ENCODE measurements around the gene PKHD1. TPM values are rescaled to one million over a fixed set of nuclear protein-coding genes. Genes with fewer than 3 reads are reported as not detected.
"Not testable (repeated sequence)": the region's sequence is repeated elsewhere in the genome, so short reads cannot be mapped to it uniquely, and the experiment has no call there.

The PKHD1 gene
- total RNA-seq, 2 experiments from 2014 or later = not detected

DNA sequence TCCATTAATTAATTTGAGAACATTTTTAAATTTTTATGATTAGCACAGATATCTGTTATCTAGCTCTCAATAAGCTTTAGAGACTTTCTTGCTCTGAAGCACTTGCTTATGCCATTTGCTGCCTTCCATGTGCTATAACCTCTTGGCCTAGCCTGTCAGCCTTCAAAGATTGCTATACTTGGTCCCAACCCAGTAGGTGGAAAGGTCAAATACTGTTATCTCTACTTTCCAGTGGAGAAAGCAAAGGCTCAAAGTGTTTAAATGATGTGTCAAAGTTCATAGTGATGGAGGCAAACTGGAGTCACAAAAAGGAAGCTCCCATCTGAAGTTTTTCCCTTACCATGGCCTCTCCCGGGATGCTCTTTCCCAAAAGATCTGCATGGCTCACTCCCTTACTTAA, 125.1 kb downstream of the PKHD1 start:
- Mint-ChIP-seq H3K4me3 (no peak overlapping the region), H3K27me3 (peaks cover 4% of the 10 kb centered on the region), H3K4me1 (no peaks in the 10 kb centered on the region), H3K36me3 (no peaks in the 10 kb centered on the region), H3K9me3 (no peaks in the 10 kb centered on the region), H3K27ac (no peak overlapping the region)
- DNase-seq = no peak

DNA sequence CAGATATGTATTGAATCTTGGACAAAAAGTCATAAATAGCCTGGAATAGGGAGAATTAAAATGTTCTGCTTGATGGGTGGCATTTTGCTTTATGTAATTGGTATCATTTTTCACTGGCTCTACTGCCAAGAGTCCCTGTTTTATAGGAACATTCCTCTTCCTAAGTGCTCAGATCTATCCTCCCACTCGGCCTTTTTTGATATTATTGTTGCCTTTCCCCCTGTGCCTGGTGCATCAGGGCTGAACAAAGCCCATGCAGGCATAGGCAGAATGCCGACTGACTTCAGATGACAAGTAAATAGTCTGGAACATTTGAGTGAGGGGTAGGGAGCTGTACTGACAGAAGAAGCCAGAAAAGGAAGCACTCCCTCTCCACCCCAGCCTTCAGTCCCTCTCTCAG, 127.0 kb downstream of the PKHD1 start:
- H3K27ac Mint-ChIP-seq = no peak overlapping the region
- DNase-seq = no peak
- no peaks in the 10 kb centered on the region for H3K4me1 Mint-ChIP-seq
- H3K4me3 Mint-ChIP-seq = no peak overlapping the region
- no peaks in the 10 kb centered on the region for H3K36me3 Mint-ChIP-seq
- peaks cover 4% of the 10 kb centered on the region for H3K27me3 Mint-ChIP-seq
- H3K9me3 Mint-ChIP-seq = no peaks in the 10 kb centered on the region

DNA sequence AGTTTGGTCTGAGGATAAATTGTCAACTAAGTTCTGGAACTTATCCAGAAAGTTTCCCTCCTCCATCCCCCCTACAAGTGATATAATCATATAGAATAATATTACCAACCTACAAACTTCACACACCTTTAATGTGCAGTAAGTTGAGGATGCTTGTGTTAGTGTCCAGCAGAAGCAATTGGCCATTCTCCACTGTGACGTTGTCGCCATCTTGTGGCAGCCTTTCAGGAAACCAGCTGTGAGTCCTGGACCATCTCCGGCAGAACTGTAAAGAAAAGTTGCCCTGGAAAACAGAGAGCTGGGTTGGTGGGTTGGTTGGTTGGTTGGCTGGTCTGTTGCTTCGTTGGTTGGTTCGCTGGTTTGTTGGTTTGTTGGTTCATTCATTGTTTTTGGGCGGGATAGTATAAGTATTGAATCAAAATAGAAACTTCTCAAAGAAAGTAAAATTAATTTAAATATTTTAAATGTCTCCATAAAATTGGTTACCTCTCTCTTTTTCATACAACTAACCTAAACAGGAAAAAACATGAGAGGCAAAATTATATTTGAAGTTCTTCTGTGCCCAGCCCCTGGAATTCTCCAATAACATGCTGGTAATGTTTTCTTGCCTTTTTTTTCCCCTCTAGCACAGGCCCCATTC, 127.5 kb downstream of the PKHD1 start:
- no peaks in the 10 kb centered on the region for H3K9me3 Mint-ChIP-seq
- H3K4me1 Mint-ChIP-seq = no peaks in the 10 kb centered on the region
- DNase-seq = peak; percentile 41
- H3K4me3 Mint-ChIP-seq = no peak overlapping the region
- H3K27me3 Mint-ChIP-seq = peaks cover 4% of the 10 kb centered on the region
- H3K36me3 Mint-ChIP-seq = no peaks in the 10 kb centered on the region
- H3K27ac Mint-ChIP-seq = no peak overlapping the region

DNA sequence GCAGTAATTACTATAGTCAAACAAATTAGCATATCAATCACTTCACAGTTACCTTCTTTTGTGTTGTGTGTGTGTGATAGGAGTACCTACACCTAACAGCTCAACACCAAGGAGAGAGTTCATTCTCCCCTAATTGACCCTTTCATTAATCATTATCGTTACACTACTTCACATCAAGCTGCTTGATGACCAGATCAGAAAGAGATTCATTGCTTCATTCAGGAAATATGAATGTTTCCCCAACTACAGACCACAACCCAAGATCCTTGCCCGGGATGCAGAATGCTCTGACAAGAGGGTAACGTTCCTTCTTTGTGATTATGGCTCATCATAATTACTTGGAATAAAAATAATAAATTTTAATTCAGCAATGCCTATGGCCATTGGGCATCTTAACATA, 132.7 kb downstream of the PKHD1 start:
- H3K9me3 Mint-ChIP-seq = no peaks in the 10 kb centered on the region
- peaks cover under 1% of the 10 kb centered on the region for H3K27me3 Mint-ChIP-seq
- no peak overlapping the region for H3K27ac Mint-ChIP-seq
- no peaks in the 10 kb centered on the region for H3K36me3 Mint-ChIP-seq
- no peak overlapping the region for H3K4me3 Mint-ChIP-seq
- DNase-seq = no peak
- H3K4me1 Mint-ChIP-seq = no peaks in the 10 kb centered on the region

DNA sequence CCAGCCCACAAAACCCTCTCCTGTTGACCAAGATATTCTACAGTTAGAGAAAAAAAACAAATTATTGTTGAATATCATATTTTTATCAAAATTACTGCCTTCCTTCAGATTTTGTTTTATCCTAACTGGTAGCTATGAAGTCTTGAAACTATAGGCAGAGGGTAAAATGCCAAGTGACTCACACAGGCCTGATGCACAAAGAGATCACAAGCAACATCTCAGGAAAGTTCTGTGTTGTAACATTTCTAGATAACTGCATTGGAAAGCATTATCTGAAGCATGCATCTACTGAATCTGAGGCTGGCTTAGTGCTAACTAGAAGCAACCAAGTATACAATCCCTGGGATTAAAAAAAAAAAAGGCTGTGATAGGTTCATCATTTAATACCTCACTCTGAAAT, 134.2 kb downstream of the PKHD1 start:
- Mint-ChIP-seq H3K27me3 (no peaks in the 10 kb centered on the region), H3K4me3 (no peak overlapping the region), H3K36me3 (no peaks in the 10 kb centered on the region), H3K4me1 (no peaks in the 10 kb centered on the region), H3K27ac (no peak overlapping the region), H3K9me3 (no peaks in the 10 kb centered on the region)
- DNase-seq = no peak

DNA sequence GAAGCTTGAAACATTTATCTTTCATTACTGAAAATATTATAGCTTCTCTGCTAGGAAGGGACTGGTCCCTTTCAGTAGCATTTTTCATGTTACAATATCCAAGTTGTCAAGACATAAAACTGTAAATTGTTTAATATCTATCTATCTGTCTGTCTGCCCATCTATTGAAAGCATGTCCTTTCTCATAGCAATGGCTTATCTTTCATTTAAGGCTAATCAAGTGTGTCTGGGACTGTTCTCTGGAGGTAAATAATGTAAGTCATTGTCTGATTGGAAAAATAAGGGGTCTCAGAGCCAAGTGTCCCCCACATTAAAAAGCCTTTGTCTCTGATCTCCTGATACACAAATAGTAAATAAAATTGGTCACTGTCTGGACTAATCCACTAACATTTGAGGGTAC, 135.5 kb downstream of the PKHD1 start:
- no peak for DNase-seq
- H3K4me3 Mint-ChIP-seq = no peak overlapping the region
- H3K27me3 Mint-ChIP-seq = no peaks in the 10 kb centered on the region
- no peaks in the 10 kb centered on the region for H3K9me3 Mint-ChIP-seq
- H3K4me1 Mint-ChIP-seq = no peaks in the 10 kb centered on the region
- no peak overlapping the region for H3K27ac Mint-ChIP-seq
- no peaks in the 10 kb centered on the region for H3K36me3 Mint-ChIP-seq

DNA sequence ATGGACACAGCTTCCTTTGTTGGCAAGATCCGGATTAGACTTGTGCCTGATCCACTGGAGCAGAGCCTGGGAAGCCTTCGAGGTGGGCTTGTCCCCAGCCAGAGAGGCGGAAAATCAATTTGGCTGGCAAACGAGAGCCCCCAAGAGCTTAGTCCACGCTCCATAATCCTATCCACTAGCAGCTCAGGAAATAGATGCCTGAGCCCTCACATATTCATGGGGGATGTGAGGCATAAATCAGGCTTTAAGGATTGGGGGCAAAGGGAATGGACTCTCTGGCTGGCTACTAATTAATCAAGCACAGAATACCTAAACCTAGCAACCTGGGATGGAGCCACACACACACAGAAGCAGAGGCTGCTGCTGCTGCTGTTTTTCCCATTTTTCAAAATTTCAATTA, 137.9 kb downstream of the PKHD1 start:
- Mint-ChIP-seq H3K9me3 (no peaks in the 10 kb centered on the region), H3K27ac (no peak overlapping the region), H3K4me3 (no peak overlapping the region), H3K36me3 (no peaks in the 10 kb centered on the region), H3K27me3 (no peaks in the 10 kb centered on the region), H3K4me1 (no peaks in the 10 kb centered on the region)
- DNase-seq = no peak

DNA sequence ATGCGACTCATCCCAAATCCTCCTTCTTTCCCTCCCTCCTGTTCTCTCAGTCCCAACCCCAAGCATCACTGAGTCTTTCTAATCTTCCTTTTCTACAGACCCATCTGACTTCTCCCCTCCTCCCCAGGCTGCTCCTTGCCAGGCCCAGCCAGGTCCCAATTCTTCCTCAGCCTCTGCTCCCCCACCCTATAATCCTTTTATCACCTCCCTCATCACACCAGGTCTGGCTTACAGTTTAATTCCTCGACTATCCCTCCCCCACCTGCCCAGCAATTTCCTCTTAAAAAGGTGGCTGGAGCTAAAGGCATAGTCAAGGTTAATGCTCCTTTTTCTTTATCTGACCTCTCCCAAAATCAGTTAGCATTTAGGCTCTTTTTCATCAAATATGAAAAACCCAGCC, 147.7 kb downstream of the PKHD1 start:
- H3K27ac Mint-ChIP-seq, H3K27me3 Mint-ChIP-seq, H3K36me3 Mint-ChIP-seq, H3K9me3 Mint-ChIP-seq, DNase-seq, H3K4me3 Mint-ChIP-seq, H3K4me1 Mint-ChIP-seq: not testable (repeated sequence)

DNA sequence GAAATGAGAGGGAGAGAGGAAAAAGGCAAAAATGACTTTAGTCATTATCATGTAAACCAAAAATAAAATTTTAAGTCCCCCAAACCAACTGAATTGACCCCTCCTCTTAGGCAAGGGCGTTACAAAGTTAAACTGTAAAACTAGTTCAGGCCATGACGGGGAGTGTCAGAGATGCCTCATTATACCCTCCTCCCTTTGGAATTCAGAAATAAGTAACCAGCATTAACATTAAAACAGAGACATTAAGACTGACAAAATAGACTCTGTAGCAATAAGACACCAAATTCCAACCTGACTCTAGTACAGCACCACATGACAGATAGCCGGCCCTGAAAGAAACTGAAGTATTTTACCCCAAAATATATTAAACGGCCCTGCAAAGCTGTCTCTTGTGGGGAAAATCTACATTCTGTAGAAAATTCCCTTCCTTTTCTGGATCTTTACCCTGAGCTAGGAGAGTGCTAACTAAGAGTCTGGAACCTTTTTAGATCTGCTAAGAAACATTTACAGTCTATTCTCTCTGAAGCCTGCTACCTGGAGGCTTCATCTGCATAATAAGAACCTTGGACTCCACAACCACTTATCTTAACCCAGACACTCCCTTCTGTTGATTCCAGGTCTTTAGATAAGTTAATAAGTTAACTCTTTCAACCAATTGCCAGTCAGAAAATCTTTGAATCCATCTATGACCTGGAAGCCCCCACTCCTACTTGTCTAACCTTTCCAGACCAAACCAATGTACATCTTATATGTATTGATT, 150.7 kb downstream of the PKHD1 start:
- no peak overlapping the region for H3K27ac Mint-ChIP-seq
- H3K4me3 Mint-ChIP-seq = no peak overlapping the region
- no peaks in the 10 kb centered on the region for H3K4me1 Mint-ChIP-seq
- DNase-seq = no peak
- no peaks in the 10 kb centered on the region for H3K9me3 Mint-ChIP-seq
- no peaks in the 10 kb centered on the region for H3K27me3 Mint-ChIP-seq
- H3K36me3 Mint-ChIP-seq = no peaks in the 10 kb centered on the region

DNA sequence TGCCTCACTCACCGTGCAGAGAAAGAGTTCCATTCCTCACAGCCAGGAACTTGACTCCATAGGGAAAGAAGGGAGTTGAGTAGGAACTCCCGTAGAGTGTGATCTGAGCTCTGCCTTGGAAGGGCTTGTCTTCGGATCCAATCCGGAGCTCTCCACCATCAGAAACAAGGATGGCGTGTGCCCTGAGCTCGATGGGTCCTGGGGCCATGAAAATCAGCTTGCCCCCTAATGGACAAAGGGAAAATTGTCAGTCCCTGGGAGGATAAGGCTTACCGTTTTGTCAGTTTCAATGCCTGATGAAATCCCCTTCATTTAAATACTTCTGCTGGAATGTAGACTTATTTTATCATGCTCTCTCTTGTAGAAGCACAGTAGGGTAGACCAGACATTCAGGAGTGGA, 153.3 kb downstream of the PKHD1 start:
- no peak for DNase-seq
- Mint-ChIP-seq H3K36me3 (no peaks in the 10 kb centered on the region), H3K9me3 (no peaks in the 10 kb centered on the region), H3K4me1 (no peaks in the 10 kb centered on the region), H3K27me3 (no peaks in the 10 kb centered on the region), H3K4me3 (no peak overlapping the region), H3K27ac (no peak overlapping the region)

DNA sequence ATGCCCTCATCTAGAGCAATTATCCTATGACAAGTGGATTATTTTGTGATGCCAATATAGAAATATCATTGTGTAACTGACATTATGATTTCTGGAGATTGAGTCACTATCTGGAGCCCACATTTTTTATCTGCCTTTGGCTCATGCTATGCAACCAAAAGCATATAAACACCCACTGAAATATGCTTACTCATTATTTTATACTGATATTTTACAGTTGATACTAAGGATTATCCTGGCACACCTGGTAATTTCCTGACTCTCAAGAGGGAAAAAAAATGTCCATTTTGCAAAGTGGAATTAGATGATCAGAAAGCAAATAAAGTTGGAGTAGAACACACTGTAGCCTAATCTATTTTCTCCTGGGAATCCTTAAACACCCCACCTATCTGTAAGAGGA, 154.5 kb downstream of the PKHD1 start:
- Mint-ChIP-seq H3K4me3 (no peak overlapping the region), H3K4me1 (no peaks in the 10 kb centered on the region), H3K27me3 (no peaks in the 10 kb centered on the region), H3K36me3 (no peaks in the 10 kb centered on the region), H3K27ac (no peak overlapping the region), H3K9me3 (no peaks in the 10 kb centered on the region)
- no peak for DNase-seq

DNA sequence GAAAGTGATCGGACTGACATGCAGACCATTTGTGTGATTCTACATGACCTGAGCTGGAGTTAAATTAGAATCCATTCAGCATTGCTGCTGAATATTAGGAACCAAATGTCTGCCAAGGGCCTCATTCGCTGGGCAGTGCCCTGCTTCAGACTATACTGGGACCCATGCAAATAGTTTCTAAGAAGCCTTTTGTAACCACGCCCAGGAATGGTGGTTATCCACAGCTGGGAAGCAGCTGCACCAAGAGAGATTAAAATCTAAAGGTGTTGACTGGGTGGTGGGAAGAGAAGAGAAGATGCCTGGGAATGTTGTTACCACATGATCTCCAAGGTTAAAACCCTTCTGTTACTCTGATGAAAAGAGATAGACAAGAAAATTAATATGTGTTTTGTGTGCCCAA, 156.8 kb downstream of the PKHD1 start:
- Mint-ChIP-seq H3K27me3 (no peaks in the 10 kb centered on the region), H3K9me3 (no peaks in the 10 kb centered on the region), H3K4me3 (no peak overlapping the region), H3K27ac (no peak overlapping the region), H3K36me3 (no peaks in the 10 kb centered on the region), H3K4me1 (no peaks in the 10 kb centered on the region)
- DNase-seq = no peak

DNA sequence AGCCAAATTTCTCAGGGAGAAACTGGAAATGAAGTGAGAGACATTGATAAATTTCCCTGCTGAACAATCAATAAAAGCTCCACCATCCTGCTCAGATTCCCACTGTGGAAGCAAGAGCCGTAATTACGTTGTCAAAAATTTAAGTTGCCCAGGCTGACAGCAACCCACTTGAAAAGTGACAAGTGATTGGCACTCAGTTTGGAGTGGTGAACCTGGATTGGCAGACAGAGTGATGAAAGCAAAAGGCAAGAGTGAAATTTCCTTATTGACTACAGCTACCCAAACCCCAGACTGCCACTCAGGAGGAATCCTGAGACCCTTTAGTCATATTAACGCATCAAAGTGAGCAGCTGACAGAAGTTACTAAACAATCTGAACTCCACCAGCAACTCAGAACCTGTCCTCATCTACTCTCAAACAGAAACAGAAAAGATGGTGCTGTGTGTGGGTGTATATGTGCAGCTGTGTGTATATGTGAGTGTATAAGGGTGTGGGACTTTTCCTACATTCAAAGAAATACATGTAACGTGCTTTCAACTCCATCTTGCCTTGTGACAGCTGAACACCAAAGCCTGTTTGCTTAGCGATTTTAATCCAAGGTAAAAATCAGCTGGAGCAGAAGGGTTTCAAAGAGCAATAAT, 157.4 kb downstream of the PKHD1 start:
- no peaks in the 10 kb centered on the region for H3K4me1 Mint-ChIP-seq
- no peak overlapping the region for H3K4me3 Mint-ChIP-seq

DNA sequence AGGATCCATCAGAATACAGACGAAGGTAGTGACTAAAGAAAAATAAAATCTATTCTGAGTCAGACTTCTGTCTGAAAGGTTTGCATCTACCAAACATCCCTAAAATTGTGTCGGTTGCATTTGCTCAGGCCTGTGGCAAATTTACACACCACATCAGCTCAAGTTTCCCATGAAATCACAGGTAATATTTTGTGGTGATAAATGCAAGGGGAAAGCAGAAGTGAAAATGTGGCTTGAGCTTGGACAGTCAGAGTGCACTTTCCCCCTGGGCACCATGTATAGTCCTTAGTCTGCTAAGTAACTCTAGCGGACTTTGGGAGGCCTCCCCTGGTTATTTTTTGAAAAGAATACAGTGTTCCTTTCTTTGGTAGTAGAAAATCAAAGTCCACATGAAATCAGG, 159.1 kb downstream of the PKHD1 start:
- Mint-ChIP-seq H3K27me3 (no peaks in the 10 kb centered on the region), H3K36me3 (no peaks in the 10 kb centered on the region), H3K27ac (no peak overlapping the region), H3K4me3 (no peak overlapping the region), H3K9me3 (no peaks in the 10 kb centered on the region), H3K4me1 (no peaks in the 10 kb centered on the region)
- no peak for DNase-seq

More for the DNA sequence above, 157.4 kb downstream of the PKHD1 start:
- Mint-ChIP-seq H3K27me3 (no peaks in the 10 kb centered on the region), H3K36me3 (no peaks in the 10 kb centered on the region), H3K27ac (no peak overlapping the region), H3K9me3 (no peaks in the 10 kb centered on the region)
- no peak for DNase-seq

DNA sequence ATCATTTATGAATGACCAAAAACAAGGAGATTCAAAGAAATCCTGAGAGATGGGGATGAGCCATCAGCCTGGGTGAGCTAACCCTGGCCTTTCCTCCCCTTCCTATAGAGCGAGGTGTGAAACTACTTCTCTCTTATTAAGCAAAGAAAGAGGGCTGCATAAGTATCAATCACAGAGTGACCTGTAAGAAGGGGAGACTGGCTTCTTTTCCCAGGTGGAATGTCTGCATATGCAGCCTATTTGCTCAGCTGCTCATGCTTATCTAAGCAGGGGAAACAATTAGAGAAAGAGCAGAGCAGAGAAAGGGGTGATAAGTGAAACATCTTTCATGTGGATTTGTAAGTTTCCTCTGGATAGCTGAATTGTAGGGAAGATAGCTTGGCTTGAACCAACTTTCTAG, 160.0 kb downstream of the PKHD1 start:
- Mint-ChIP-seq H3K4me3 (no peak overlapping the region), H3K27me3 (no peaks in the 10 kb centered on the region), H3K9me3 (no peaks in the 10 kb centered on the region), H3K4me1 (no peaks in the 10 kb centered on the region), H3K36me3 (no peaks in the 10 kb centered on the region), H3K27ac (no peak overlapping the region)
- no peak for DNase-seq

DNA sequence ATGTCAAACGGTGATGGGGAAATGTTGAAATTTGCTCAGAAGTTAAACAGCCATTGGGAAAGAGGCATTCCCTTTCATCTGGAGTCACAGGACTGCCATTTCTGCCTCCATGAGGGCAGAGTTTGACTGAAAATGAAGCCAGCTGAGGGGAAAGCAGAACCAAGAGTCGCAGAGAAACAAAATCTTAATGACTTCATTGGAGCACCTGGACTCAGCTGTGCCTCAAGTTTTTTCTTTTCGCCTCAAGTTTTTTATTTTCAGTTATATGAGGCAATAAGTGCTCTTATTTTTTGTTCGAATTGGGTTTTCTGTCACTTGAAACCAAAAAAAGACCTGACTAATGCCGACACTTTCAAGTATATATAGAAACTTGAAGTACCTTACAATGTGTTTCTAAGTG, 161.3 kb downstream of the PKHD1 start:
- H3K9me3 Mint-ChIP-seq = peaks cover 1% of the 10 kb centered on the region
- no peaks in the 10 kb centered on the region for H3K4me1 Mint-ChIP-seq
- H3K4me3 Mint-ChIP-seq = no peak overlapping the region
- no peaks in the 10 kb centered on the region for H3K27me3 Mint-ChIP-seq
- DNase-seq = no peak
- no peaks in the 10 kb centered on the region for H3K36me3 Mint-ChIP-seq
- H3K27ac Mint-ChIP-seq = no peak overlapping the region

Data from activated naive CD8-positive, alpha-beta T cell treated with anti-CD3 and anti-CD28 coated beads for 36 hours (primary cell).